GM21360 (cell line): Measurements from ENCODE around the gene TRNAU1AP.

ENCODE experiments used
- ATAC-seq: cut with Tn5 transposase; IDR thresholded peaks from one replicate; pipeline ENCODE4 v1.9.1; 2021; ENCODE audit warnings: mild to moderate bottlenecking, moderate library complexity; ENCODE audit not compliant: unreplicated experiment

Gene TRNAU1AP

DNA sequence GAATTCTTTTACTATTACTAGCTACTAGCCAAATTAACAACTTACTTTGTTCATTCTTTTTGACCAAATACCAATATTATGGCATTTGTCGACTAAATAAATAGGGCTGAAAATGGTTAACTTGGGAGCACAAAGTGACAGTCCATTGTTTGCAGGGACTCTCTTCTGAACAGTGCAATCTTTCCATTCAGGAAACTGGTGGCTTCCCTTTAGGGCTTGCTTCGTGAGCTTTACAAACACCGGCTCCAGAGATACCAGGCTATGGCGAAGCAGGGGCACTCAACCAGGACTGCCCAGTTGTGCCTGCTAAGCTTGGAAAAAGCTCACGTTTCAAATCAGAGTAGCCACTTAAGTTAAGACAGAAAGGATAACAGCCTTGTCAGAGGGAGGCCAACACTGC is 51.5 kb downstream of the TRNAU1AP start:
- no peak for ATAC-seq

- ATAC-seq = no peak
These were observed 52.1 kb downstream of the TRNAU1AP start for GRCh38 chr1:28604962-28605361.

- no peak for ATAC-seq
These were observed 53.9 kb downstream of the TRNAU1AP start for GRCh38 chr1:28606771-28607170.

GRCh38 chr1:28613175-28613574 is 60.3 kb downstream of the TRNAU1AP start:
- no peak for ATAC-seq
